ENCODE data around the gene UQCC5. TPM values are rescaled to one million over a fixed set of nuclear protein-coding genes. Genes with fewer than 3 reads are reported as not detected.

UQCC5 gene
- total RNA-seq, 1 experiment from 2014 or later = 10.3 TPM

DNA sequence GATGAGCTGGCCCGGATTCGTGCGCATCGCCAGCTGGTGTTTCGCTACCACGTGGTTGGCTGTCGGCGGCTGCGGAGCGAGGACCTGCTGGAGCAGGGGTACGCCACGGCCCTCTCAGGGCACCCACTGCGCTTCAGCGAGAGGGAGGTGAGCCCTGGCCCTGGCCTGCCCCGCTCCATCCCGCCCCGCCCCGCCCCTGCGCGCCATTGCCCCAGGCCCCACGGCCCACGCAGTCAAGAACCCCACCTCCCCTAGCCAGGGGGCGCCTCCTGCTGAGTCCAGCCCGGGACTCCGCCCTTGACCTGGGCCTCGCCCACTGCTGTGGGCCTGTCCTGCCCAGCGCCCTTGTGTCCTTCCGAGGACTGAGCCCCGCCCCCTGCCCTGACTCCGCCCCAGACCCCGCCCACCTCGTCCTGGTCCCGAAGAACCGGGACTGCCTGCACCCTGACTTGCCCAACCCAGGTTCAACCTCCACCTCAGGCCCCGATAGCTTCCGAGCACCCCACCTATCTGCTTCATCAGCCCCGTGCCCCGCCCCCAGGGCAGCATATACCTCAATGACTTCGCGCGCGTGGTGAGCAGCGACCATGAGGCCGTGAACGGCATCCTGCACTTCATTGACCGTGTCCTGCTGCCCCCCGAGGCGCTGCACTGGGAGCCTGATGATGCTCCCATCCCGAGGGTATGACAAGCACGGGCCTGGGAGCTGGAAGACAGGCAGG is 17.5 kb upstream of the UQCC5 start:
- no peaks in the 10 kb centered on the region for H3K4me1 ChIP-seq (ENCODE audit: insufficient read depth, low read length, poor library complexity, severe bottlenecking)
- H3K4me3 ChIP-seq (ENCODE audit: low read depth, low read length, poor library complexity, severe bottlenecking) = no peak overlapping the region
- no peaks in the 10 kb centered on the region for H3K9me3 ChIP-seq (ENCODE audit: low read depth, low read length, poor library complexity, severe bottlenecking)
- no TSS peak for BruUV-seq (replicated peaks)
- ChIA-PET CTCF (no interaction called here), POLR2A (ENCODE audit: low non-redundant PET) (no interaction called here)
- H3K27ac ChIP-seq (ENCODE audit: low read depth, low read length, poor library complexity, severe bottlenecking) = no peak overlapping the region
- TF ChIP-seq, protein P1, sequence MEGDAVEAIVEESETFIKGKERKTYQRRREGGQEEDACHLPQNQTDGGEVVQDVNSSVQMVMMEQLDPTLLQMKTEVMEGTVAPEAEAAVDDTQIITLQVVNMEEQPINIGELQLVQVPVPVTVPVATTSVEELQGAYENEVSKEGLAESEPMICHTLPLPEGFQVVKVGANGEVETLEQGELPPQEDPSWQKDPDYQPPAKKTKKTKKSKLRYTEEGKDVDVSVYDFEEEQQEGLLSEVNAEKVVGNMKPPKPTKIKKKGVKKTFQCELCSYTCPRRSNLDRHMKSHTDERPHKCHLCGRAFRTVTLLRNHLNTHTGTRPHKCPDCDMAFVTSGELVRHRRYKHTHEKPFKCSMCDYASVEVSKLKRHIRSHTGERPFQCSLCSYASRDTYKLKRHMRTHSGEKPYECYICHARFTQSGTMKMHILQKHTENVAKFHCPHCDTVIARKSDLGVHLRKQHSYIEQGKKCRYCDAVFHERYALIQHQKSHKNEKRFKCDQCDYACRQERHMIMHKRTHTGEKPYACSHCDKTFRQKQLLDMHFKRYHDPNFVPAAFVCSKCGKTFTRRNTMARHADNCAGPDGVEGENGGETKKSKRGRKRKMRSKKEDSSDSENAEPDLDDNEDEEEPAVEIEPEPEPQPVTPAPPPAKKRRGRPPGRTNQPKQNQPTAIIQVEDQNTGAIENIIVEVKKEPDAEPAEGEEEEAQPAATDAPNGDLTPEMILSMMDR (conservative IDR thresholded peaks at IDR 0.05; ENCODE audit: low read depth, low read length) = no peak
- no peak for TF ChIP-seq EZH2 (IDR thresholded peaks at IDR 0.05; ENCODE audit: borderline replicate concordance, low read depth, low read length, poor library complexity, severe bottlenecking)
- intact Hi-C loops (cut with micrococcal nuclease; ENCODE audit: unreplicated experiment) = no loop called here
- no peaks in the 10 kb centered on the region for H3K27me3 ChIP-seq (replicated peaks; ENCODE audit: insufficient read depth, low read depth, low read length, poor library complexity)
- peaks cover 1% of the 10 kb centered on the region for H3K36me3 ChIP-seq (ENCODE audit: insufficient read depth, low read length, poor library complexity, severe bottlenecking)
- DNase-seq (ENCODE audit: low spot score) = no peak

DNA sequence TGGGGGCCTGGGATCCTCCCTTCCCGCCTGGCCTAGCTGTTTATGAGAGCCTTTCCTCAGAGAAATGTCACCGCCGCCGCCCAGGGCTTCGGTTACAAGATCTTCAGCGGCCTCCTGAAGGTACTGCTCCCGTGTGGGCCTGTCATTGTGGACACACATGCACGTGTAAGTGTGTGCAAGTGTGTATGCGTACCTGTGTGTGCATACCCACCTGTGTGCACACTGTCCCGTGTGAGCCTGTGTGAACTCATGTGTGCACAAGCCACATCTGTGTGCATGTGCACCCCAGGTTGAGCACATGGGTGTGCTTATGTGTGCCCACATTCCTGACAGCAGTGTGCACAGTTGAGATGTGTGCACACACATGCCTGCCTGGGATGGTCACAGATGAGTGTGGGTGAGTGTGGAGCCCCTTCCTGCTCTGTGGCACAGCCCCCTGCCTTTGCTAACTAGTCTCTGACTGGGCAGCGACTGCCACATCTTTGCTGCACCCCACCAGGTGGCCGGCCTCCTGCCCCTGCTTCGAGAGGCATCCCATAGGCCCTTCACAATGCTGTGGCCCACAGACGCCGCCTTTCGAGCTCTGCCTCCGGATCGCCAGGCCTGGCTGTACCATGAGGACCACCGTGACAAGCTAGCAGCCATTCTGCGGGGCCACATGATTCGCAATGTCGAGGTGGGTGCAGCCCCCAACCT is 16.8 kb upstream of the UQCC5 start:
- Histone ChIP-seq H3K27ac (ENCODE audit: low read depth, low read length, poor library complexity, severe bottlenecking) (no peak overlapping the region), H3K4me1 (ENCODE audit: insufficient read depth, low read length, poor library complexity, severe bottlenecking) (peaks cover 2% of the 10 kb centered on the region), H3K27me3 (replicated peaks; ENCODE audit: insufficient read depth, low read depth, low read length, poor library complexity) (no peaks in the 10 kb centered on the region), H3K4me3 (ENCODE audit: low read depth, low read length, poor library complexity, severe bottlenecking) (no peak overlapping the region), H3K36me3 (ENCODE audit: insufficient read depth, low read length, poor library complexity, severe bottlenecking) (peaks cover 8% of the 10 kb centered on the region), H3K9me3 (ENCODE audit: low read depth, low read length, poor library complexity, severe bottlenecking) (no peaks in the 10 kb centered on the region)
- ChIA-PET CTCF (no interaction called here), POLR2A (ENCODE audit: low non-redundant PET) (no interaction called here)
- DNase-seq (ENCODE audit: low spot score) = no peak
- intact Hi-C loops (cut with micrococcal nuclease; ENCODE audit: unreplicated experiment) = no loop called here
- TF ChIP-seq, protein P1 (conservative IDR thresholded peaks at IDR 0.05; ENCODE audit: low read depth, low read length) = no peak
- TF ChIP-seq EZH2 (IDR thresholded peaks at IDR 0.05; ENCODE audit: borderline replicate concordance, low read depth, low read length, poor library complexity, severe bottlenecking) = no peak
- no TSS peak for BruUV-seq (replicated peaks)

DNA sequence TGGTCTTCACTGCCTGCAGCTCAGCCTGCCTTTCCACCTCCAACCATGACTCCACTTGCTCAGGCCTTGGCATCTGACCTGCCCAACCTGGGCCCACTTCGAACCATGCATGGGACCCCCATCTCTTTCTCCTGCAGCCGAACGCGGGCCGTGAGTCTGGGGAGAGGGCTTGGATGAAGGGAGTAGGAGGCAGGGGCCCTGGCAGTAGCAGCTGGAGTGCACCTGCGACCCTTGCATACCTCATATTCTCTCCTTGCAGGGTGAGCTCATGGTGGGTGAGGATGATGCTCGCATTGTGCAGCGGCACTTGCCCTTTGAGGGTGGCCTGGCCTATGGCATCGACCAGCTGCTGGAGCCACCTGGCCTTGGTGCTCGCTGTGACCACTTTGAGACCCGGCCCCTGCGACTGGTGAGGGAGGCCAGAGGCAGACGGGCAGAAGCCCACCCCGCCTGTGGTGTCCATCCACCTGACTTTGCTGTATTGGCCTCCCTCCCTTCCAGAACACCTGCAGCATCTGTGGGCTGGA is 16.2 kb upstream of the UQCC5 start:
- Histone ChIP-seq H3K9me3 (ENCODE audit: low read depth, low read length, poor library complexity, severe bottlenecking) (no peaks in the 10 kb centered on the region), H3K27me3 (replicated peaks; ENCODE audit: insufficient read depth, low read depth, low read length, poor library complexity) (no peaks in the 10 kb centered on the region), H3K36me3 (ENCODE audit: insufficient read depth, low read length, poor library complexity, severe bottlenecking) (peaks cover 9% of the 10 kb centered on the region), H3K4me1 (ENCODE audit: insufficient read depth, low read length, poor library complexity, severe bottlenecking) (peaks cover 5% of the 10 kb centered on the region), H3K4me3 (ENCODE audit: low read depth, low read length, poor library complexity, severe bottlenecking) (no peak overlapping the region), H3K27ac (ENCODE audit: low read depth, low read length, poor library complexity, severe bottlenecking) (no peak overlapping the region)
- no peak for TF ChIP-seq EZH2 (IDR thresholded peaks at IDR 0.05; ENCODE audit: borderline replicate concordance, low read depth, low read length, poor library complexity, severe bottlenecking)
- TF ChIP-seq, protein P1 (conservative IDR thresholded peaks at IDR 0.05; ENCODE audit: low read depth, low read length) = no peak
- intact Hi-C loops (cut with micrococcal nuclease; ENCODE audit: unreplicated experiment) = no loop called here
- ChIA-PET POLR2A (ENCODE audit: low non-redundant PET) (no interaction called here), CTCF (no interaction called here)
- BruUV-seq (replicated peaks) = no TSS peak
- no peak for DNase-seq (ENCODE audit: low spot score)

Data from A673 (cell line).